A549 (cell line): ENCODE results near the gene C2. TPM values are rescaled to one million over a fixed set of nuclear protein-coding genes. Genes with fewer than 3 reads are reported as not detected.

Source experiments
- ATAC-seq, 2 experiments: fragments of 200-7000 bp in 1 of 2; fragments of >200 bp in 1 of 2; cut with Nextera tagmentation in 1 of 2; cut with Tn5 transposase in 1 of 2; 3 replicates each; pipeline versions ENCODE4 v1.8.0 to v1.9.1; 2018 to 2020; ENCODE audit warnings: mild to moderate bottlenecking in 1 of 2, moderate library complexity in 1 of 2
- CTCF ChIA-PET: fragments of 300-600 bp; sonication (Branson Sonifier 250); formaldehyde crosslinking; extraction: SDS; loops from one replicate; lab custom pipeline; 2021; ENCODE audit warnings: antibody characterized with exemption, inconsistent platforms; lab: Yijun Ruan, JAX
- POLR2A ChIA-PET: fragments of 350-600 bp; formaldehyde crosslinking; extraction: SDS; loops from one replicate; lab custom pipeline; 2021; ENCODE audit warnings: antibody characterized with exemption, inconsistent platforms; lab: Yijun Ruan, JAX
- DNase-seq, 2 experiments: peaks; one replicate each; pipeline versions ENCODE4 v3.0.0 to v3.0.0-alpha.2; 2011 to 2016; ENCODE audit warnings: low read depth in 1 of 2, low spot score in 1 of 2
- FAIRE-seq: peaks from 2 replicates; lab custom pipeline; 2011; peaks lifted over from hg19 to GRCh38; lab: Jason Lieb, UNC
- H3K27ac ChIP-seq, 2 experiments: fragments of >200 bp; sonication (Bioruptor Twin); formaldehyde crosslinking; 3 replicates each; pipeline ENCODE4 v1.5.1; 2016 to 2017
- H3K4me1 ChIP-seq: fragments of >200 bp; sonication (Bioruptor Twin); formaldehyde crosslinking; 3 replicates; pipeline ENCODE4 v1.6.1; 2016
- H3K4me2 ChIP-seq: fragments of >200 bp; sonication (Bioruptor Twin); formaldehyde crosslinking; 3 replicates; pipeline ENCODE4 v1.6.1; 2016
- H3K4me3 ChIP-seq: fragments of >200 bp; sonication (Bioruptor Twin); formaldehyde crosslinking; 3 replicates; pipeline ENCODE4 v1.5.1; 2016
- H3K9me3 ChIP-seq: fragments of >200 bp; sonication (Bioruptor Twin); formaldehyde crosslinking; 3 replicates; pipeline ENCODE4 v1.6.1; 2016
- BHLHE40 ChIP-seq: IDR thresholded peaks from 2 replicates; pipeline ENCODE4 v1.6.1; 2012; ENCODE audit warnings: low read depth, low read length, inconsistent platforms
- CBX2 ChIP-seq: fragments of 200-600 bp; sonication (generic); IDR thresholded peaks from 2 replicates; pipeline ENCODE4 v1.6.1; 2016; ENCODE audit warnings: low read depth, mild to moderate bottlenecking, borderline replicate concordance
- E2F6 ChIP-seq: IDR thresholded peaks from 2 replicates; pipeline ENCODE4 v1.6.1; 2012; ENCODE audit warnings: low read depth, borderline replicate concordance
- ELK1 ChIP-seq: fragments of 150-350 bp; IDR thresholded peaks from 2 replicates; pipeline ENCODE4 v1.6.1; 2014; ENCODE audit warnings: low read depth, mild to moderate bottlenecking, low read length
- FOSB ChIP-seq: fragments of 250-450 bp; sonication (Bioruptor Pico); IDR thresholded peaks from 2 replicates; pipeline ENCODE4 v1.5.0; 2020; ENCODE audit warnings: mild to moderate bottlenecking, moderate library complexity
- HDAC2 ChIP-seq: fragments of 200-600 bp; sonication (generic); IDR thresholded peaks from 2 replicates; pipeline ENCODE4 v1.6.1; 2016
- JUN ChIP-seq, 2 experiments: fragments of >200 bp; sonication (Bioruptor Twin); formaldehyde crosslinking; IDR thresholded peaks; 2 replicates in 1 of 2; 3 replicates in 1 of 2; pipeline ENCODE4 v1.6.1; 2016 to 2017
- MAFK ChIP-seq: fragments of 450-650 bp; IDR thresholded peaks from 2 replicates; pipeline ENCODE4 v1.6.1; 2014; ENCODE audit not compliant: partially characterized antibody
- MAX ChIP-seq: IDR thresholded peaks from 2 replicates; pipeline ENCODE4 v1.6.1; 2012
- POLR2A ChIP-seq: IDR thresholded peaks from 2 replicates; pipeline ENCODE4 v1.6.1; 2012; ENCODE audit warnings: mild to moderate bottlenecking, low read length
- RAD21 ChIP-seq, 2 experiments: fragments of >200 bp in 1 of 2; sonication (Bioruptor Twin) in 1 of 2; formaldehyde crosslinking in 1 of 2; IDR thresholded peaks in 1 of 2; conservative IDR thresholded peaks in 1 of 2; 2 replicates in 1 of 2; 3 replicates in 1 of 2; pipeline ENCODE4 v1.6.1; 2012 to 2018; ENCODE audit warnings: inconsistent platforms in 1 of 2
- RARB ChIP-seq: fragments of 250-450 bp; sonication (Bioruptor Pico); IDR thresholded peaks from 2 replicates; pipeline ENCODE4 v1.8.0; 2021; ENCODE audit warnings: mild to moderate bottlenecking, moderate library complexity
- RFX5 ChIP-seq: fragments of 450-650 bp; IDR thresholded peaks from 2 replicates; pipeline ENCODE4 v1.7.1; 2014; ENCODE audit warnings: antibody characterized with exemption, mild to moderate bottlenecking, moderate library complexity
- SMC3 ChIP-seq: fragments of >200 bp; sonication (Bioruptor Twin); formaldehyde crosslinking; IDR thresholded peaks from 3 replicates; pipeline ENCODE4 v1.6.1; 2018; ENCODE audit warnings: inconsistent platforms
- TFCP2L1 ChIP-seq: fragments of 250-450 bp; sonication (Bioruptor Pico); IDR thresholded peaks from 2 replicates; pipeline ENCODE4 v1.5.0; 2021; ENCODE audit warnings: mild to moderate bottlenecking
- ZNF302 ChIP-seq: fragments of 250-450 bp; sonication (Bioruptor Pico); IDR thresholded peaks from 2 replicates; pipeline ENCODE4 v1.9.0; 2021; ENCODE audit warnings: inconsistent platforms, mild to moderate bottlenecking, moderate library complexity
- WGBS: methylation state at CpG from one replicate; pipeline ENCODE4 v1.1.6; 2017; ENCODE audit errors: missing lambda C conversion rate; 5-methylcytosine and 5-hydroxymethylcytosine counted together
- polyA plus RNA-seq, 4 experiments: library from polyadenylated mRNA; depleted of rRNA in 3 of 4; stranded (reverse); fragments of >200 nt; fragmentation: RNase III in 1 of 4; extraction: RNeasy Plus Mini Kit Qiagen cat#74134 plus additional on column Dnase treatment in 1 of 4; gene quantifications; 2 replicates in 3 of 4; 3 replicates in 1 of 4; pipeline ENCODE4 v1.2.3, GENCODE V29; 2011 to 2017
- TF ChIP-seq, protein P1 (sequence below): IDR thresholded peaks from 2 replicates; pipeline ENCODE4 v1.6.1; 2012
- TF ChIP-seq, protein P2 (sequence below): fragments of 200-600 bp; sonication (generic); IDR thresholded peaks from 2 replicates; pipeline ENCODE4 v1.6.1; 2016; ENCODE audit warnings: antibody characterized with exemption, mild to moderate bottlenecking, moderate library complexity

C2 gene
- polyA plus RNA-seq, 2 of the 4 experiments (the other 2 are of a cell fraction): 0.22 to 0.87 TPM

- TF ChIP-seq RFX5 (no peak), MAX (0 out of 2 replicates have a peak, but pooled peaks have one; percentile 40)
- TF ChIP-seq, protein P1, sequence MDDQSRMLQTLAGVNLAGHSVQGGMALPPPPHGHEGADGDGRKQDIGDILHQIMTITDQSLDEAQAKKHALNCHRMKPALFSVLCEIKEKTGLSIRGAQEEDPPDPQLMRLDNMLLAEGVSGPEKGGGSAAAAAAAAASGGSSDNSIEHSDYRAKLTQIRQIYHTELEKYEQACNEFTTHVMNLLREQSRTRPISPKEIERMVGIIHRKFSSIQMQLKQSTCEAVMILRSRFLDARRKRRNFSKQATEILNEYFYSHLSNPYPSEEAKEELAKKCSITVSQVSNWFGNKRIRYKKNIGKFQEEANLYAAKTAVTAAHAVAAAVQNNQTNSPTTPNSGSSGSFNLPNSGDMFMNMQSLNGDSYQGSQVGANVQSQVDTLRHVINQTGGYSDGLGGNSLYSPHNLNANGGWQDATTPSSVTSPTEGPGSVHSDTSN: 0 out of 2 replicates have a peak, but pooled peaks have one; percentile 32
- peak overlapping the region; percentile 90 for H3K4me3 ChIP-seq
- peaks cover 24% of the 10 kb centered on the region for H3K4me1 ChIP-seq
- ChIA-PET CTCF (interaction anchor here (0.7 kb wide), 1 partner anchor 11 kb away, joined by 4 read pairs; no protein-coding TSS in a partner anchor), POLR2A (no interaction called here)
- FAIRE-seq: no peak
- no peak for DNase-seq
- H3K27ac ChIP-seq: peak overlapping the region; percentile 98
- no peak for ATAC-seq
- peak overlapping the region; percentile 66 for H3K4me2 ChIP-seq
- H3K9me3 ChIP-seq: no peaks in the 10 kb centered on the region
- WGBS: 77% methylated on average over 23 of the region's 29 CpGs
Measured at GRCh38 chr6:31900917-31901414, 26.6 kb upstream of the C2 start.

- H3K4me1 ChIP-seq: peaks cover 19% of the 10 kb centered on the region
- peak overlapping the region; percentile 66 for H3K4me2 ChIP-seq
- no peak for TF ChIP-seq MAFK
- TF ChIP-seq E2F6: no peak
- TF ChIP-seq MAX: peak; percentile 10; the same call in 1 of the 2 replicates
- TF ChIP-seq BHLHE40: no peak
- TF ChIP-seq, protein P1: 0 out of 2 replicates have a peak, but pooled peaks have one; percentile 3
- POLR2A ChIA-PET: interaction anchor here (0.6 to 0.9 kb wide), 2 partner anchors 18 to 920 kb away, joined by 3 read pairs; no protein-coding TSS in a partner anchor
- FAIRE-seq (no peak), DNase-seq (peak; percentile 31 to 41), ATAC-seq (peak; percentile 8 to 23; a peak in 3 of 6 replicates)
- 2% methylated on average over 10 of the region's 45 CpGs for WGBS
- H3K4me3 ChIP-seq: peak overlapping the region; percentile 90
- H3K27ac ChIP-seq: peak overlapping the region; percentile 98
- CTCF ChIA-PET: no interaction called here
- no peaks in the 10 kb centered on the region for H3K9me3 ChIP-seq
Measured at GRCh38 chr6:31901415-31901952, 26.0 kb upstream of the C2 start.

- WGBS: 4% methylated on average over 3 of the region's 77 CpGs
- peak within 1 kb of the TSS; percentile 75 for H3K4me2 ChIP-seq
- H3K4me1 ChIP-seq: peaks cover 18% of the 10 kb centered on the region
- ATAC-seq (peak; percentile 71 to 80), DNase-seq (peak; percentile 77 to 94), FAIRE-seq (no peak)
- POLR2A ChIA-PET: interaction anchor here (0.6 to 1.3 kb wide), 4 partner anchors 17 to 920 kb away, joined by 3 to 5 read pairs (median 4); partner anchors contain the start of gene CFB
- CTCF ChIA-PET: interaction anchor here (3.5 kb wide), 1 partner anchor 50 kb away, joined by 26 read pairs; no protein-coding TSS in a partner anchor
- peak within 1 kb of the TSS; percentile 98 for H3K27ac ChIP-seq
- peak within 1 kb of the TSS; percentile 90 for H3K4me3 ChIP-seq
- H3K9me3 ChIP-seq: no peaks in the 10 kb centered on the region
- TF ChIP-seq SMC3 (peak; percentile 10; the same call in 1 of the 3 replicates), POLR2A (peak; percentile 57), JUN (IDR thresholded peaks at IDR 0.05) (peak in 1 of 2 experiments; percentile 63; a peak in 2 of 5 replicates), MAX (peak; percentile 59; the same call in 1 of the 2 replicates), RAD21 (conservative IDR thresholded peaks at IDR 0.05 in 1 of 2, IDR thresholded peaks at IDR 0.05 in 1 of 2) (peak; percentile 35 to 45; a peak in 4 of 5 replicates), TFCP2L1 (CRISPR knock-in tag) (no peak), FOSB (no peak), ZNF302 (CRISPR knock-in tag) (no peak), HDAC2 (no peak), ELK1 (no peak), CBX2 (no peak), RARB (no peak), MAFK (no peak)
- TF ChIP-seq, protein P2, sequence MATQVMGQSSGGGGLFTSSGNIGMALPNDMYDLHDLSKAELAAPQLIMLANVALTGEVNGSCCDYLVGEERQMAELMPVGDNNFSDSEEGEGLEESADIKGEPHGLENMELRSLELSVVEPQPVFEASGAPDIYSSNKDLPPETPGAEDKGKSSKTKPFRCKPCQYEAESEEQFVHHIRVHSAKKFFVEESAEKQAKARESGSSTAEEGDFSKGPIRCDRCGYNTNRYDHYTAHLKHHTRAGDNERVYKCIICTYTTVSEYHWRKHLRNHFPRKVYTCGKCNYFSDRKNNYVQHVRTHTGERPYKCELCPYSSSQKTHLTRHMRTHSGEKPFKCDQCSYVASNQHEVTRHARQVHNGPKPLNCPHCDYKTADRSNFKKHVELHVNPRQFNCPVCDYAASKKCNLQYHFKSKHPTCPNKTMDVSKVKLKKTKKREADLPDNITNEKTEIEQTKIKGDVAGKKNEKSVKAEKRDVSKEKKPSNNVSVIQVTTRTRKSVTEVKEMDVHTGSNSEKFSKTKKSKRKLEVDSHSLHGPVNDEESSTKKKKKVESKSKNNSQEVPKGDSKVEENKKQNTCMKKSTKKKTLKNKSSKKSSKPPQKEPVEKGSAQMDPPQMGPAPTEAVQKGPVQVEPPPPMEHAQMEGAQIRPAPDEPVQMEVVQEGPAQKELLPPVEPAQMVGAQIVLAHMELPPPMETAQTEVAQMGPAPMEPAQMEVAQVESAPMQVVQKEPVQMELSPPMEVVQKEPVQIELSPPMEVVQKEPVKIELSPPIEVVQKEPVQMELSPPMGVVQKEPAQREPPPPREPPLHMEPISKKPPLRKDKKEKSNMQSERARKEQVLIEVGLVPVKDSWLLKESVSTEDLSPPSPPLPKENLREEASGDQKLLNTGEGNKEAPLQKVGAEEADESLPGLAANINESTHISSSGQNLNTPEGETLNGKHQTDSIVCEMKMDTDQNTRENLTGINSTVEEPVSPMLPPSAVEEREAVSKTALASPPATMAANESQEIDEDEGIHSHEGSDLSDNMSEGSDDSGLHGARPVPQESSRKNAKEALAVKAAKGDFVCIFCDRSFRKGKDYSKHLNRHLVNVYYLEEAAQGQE: no peak
- TF ChIP-seq, protein P1: 0 out of 2 replicates have a peak, but pooled peaks have one; percentile 49
Measured at GRCh38 chr6:31901953-31902643, 25.4 kb upstream of the C2 start, which contains the start of gene ZBTB12. Gene ZBTB12 (minus strand): TSS chr6:31902086. CDS start chr6:31901305, 781 bp downstream.
